Stimulated activated CD4-positive, alpha-beta T cell treated with anti-CD3 and anti-CD28 coated beads, Interleukin-2, amount 100 ng/mL, for 48 hours (primary cell): Measurements from ENCODE around the gene SLC7A5.
"Not testable (repeated sequence)": the region's sequence is repeated elsewhere in the genome, so short reads cannot be mapped to it uniquely, and the experiment has no call there.

Source experiments
- DNase-seq, 2 donors: peaks; one replicate each; pipeline ENCODE4 v3.0.0-alpha.2; 2020

Gene SLC7A5

GRCh38 chr16:87818533-87819161, 50.7 kb downstream of the SLC7A5 start:
- DNase-seq, result no peak

- DNase-seq, result no peak
Measured at GRCh38 chr16:87817910-87818309, 51.4 kb downstream of the SLC7A5 start.

DNA sequence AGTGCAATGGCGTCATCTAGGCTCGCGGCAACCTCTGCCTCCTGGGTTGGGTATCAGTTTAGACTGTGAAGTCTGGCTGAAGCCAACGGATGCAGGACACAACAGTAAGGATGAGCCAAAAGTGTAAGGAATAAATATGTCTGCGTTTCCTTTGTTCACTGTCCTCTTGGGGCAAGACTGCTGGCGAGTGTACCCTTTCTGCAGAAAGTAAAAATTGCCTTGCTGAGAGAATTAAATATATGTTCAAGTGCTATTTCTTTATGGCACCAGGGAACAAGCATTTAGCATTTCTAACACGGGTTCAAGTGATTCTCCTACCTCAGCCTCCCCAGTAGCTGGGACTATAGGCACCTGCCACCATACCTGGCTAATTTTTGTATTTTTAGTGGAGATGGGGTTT, 51.9 kb downstream of the SLC7A5 start:
- DNase-seq, result not testable (repeated sequence)

GRCh38 chr16:87816507-87817100, 52.7 kb downstream of the SLC7A5 start:
- DNase-seq, result no peak

DNA sequence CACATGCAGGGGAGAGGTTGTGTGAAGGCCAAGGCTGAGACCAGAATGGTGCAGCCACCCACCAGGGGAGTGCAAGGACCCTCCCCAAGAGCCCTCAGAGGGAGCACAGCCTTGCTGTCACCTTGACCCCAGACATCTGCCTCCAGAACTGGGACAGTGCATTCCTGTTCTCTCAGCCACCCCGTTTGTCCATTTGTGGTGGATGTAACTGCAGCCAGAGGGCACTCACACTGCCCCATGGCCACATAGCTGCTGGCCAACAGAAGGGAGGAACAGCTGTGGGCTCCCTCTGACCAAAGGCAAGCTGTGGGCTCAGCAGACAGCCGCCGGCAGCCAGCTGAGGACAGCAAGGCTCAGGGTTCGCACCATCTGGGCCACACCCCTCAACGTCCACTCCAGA, 53.7 kb downstream of the SLC7A5 start:
- no peak for DNase-seq

GRCh38 chr16:87812200-87812656, 57.1 kb downstream of the SLC7A5 start:
- no peak for DNase-seq

DNA sequence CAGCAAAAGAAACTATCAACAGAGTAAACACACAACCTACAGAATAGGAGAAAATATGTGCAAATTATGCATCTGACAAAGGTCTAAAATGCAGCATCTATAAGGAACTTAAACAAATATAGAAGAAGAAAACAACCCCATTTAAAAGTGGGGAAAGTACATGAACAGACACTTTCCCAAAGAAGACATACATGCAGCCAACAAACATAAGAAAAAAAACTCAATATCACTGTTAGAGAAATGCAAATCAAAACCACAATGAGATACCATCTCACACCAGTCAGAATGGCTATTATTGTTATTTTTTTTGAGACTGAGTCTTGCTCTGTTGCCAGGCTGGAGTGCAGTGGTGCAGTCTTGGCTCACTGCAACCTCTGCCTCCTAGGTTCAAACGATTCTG, 57.9 kb downstream of the SLC7A5 start:
- not testable (repeated sequence) for DNase-seq

DNA sequence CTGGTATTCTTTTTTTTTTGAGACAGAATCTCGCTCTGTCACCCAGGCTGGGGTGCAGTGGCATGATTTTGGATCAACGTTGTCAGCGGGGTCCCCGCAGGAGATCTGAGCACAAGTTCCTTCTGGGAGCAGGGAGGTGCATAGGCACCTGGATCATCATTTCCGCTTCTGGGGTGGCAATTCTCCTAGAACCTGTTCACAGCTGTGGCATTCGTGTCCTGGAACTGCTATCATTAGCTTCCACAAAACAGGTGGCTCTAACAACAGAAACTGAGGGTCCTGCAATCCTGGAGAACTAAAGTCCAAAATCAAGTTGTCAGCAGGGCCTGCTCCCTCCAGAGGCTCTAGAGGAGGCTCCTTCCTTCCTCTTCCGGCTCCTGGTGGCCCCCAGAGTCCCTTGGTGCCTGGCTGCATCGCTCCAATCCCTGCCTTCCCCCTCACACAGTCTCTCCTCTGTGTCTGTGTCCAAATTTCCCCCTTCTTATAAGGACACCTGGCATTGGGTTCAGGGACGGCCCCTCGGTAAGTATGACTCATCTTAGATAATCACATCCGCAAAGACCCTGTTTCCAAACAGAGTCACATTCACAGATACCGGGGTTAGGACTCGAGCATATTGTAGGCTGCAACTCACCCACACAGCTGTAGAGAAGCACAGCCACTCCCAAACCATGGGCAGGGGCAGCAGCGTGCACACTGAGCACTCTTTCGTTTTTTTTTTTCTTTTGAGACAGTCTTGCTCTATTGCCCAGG, 60.0 kb downstream of the SLC7A5 start:
- no peak for DNase-seq

DNA sequence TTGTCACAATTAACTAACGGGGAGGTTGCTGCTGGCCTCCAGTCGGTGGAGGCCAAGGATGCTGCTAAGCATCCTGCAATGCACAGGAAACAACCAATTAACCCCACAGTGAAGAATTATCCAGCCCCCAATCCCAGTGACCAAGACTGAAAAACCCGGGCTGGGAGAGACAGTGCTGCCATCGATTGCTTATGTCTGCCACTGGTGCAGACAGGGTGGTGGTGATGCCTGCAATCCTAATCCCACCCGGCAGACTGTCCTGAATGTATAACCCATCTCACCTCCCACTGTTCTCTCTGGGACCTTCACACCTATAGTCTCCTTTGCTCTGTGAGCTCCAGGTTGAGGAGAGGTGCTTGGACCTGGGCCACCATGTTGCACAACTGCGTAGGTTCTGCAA, 61.2 kb downstream of the SLC7A5 start:
- DNase-seq, result no peak

DNA sequence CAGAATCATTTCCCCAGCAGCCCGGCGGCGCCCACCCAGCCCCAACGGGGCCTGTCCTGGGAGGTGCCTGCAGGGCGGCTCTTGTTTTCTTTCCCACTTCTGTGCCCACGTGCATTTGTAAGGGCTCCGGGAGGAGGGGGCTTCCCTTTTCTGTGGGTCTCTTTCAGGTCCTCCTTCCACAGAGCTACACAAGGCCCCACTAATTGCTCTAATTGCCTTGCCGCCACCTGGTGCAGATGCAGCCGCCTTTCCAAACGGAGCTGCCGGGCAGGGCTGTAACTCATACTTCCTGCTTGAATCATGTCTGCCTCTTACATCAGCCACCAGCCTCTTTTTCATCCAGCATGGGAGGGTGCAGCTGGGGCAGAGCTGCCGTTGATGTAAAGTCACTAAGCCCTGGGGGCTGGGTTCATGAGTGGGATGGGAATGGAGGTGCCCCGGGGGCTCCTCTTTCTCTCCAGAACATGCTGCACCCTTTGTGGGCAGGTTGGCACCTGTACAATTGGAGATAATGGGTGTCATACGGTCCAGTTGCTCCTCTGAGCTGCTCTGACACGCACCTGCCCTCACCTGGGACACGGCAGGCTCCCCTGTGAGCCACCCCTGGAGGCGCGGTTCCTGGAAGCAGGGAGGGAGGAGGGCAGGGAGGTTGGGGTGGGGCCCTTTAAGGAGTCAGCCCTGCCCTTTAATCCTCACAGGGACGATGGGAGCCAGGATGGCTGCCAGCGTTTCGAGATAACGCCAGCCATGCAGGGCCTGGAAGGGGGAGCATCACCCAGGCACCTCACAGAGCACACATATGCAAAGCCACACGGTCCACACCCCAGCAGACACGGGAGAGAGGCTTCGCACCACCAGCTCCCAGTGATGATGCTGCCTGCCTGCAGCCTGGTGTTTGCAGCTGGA, 62.4 kb downstream of the SLC7A5 start:
- peak; percentile 38 to 47 for DNase-seq

DNA sequence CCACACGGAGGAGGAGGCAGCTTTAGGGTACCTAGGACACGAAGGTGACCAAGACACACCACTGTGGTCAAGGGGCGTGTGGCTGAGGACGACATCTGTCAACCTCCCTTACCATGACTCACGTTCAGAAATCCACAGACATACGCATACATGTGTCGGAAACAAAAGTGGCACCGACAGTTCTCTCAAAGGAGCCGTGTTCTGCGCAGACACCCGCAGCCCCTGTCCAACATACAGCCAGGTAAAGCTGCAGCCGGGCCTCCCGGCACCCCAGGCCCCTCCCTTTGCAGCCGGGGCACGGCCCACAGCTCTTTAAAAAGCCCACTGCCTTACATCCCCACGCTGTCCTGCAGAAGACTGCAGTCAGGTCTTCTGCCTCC, 63.1 kb downstream of the SLC7A5 start:
- DNase-seq, result no peak

GRCh38 chr16:87803385-87803784, 65.9 kb downstream of the SLC7A5 start:
- no peak for DNase-seq

- DNase-seq, result no peak
Measured at GRCh38 chr16:87802670-87803069, 66.6 kb downstream of the SLC7A5 start.

- no peak for DNase-seq
Measured at GRCh38 chr16:87801679-87802259, 67.5 kb downstream of the SLC7A5 start.

DNA sequence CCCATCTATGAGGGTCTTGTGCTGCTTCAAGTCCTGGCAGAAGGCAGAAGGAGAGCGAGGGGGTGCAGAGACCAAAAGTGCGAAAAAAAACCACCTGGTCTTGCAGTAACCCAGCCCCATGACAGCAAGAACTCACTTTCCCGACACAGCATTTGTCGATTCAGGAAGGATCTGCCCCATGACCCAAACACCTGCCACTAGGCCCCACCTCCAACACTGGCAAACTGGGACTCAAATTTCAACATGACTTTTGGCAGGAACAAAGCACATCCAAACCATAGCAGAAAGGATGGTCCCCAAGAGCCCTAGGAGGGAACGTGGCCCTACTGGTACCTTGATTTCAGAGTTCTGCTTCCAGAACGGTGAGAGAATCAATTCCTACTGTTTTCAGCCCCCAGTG, 68.8 kb downstream of the SLC7A5 start:
- no peak for DNase-seq

GRCh38 chr16:87795336-87795735, 74.0 kb downstream of the SLC7A5 start:
- DNase-seq, result no peak

DNA sequence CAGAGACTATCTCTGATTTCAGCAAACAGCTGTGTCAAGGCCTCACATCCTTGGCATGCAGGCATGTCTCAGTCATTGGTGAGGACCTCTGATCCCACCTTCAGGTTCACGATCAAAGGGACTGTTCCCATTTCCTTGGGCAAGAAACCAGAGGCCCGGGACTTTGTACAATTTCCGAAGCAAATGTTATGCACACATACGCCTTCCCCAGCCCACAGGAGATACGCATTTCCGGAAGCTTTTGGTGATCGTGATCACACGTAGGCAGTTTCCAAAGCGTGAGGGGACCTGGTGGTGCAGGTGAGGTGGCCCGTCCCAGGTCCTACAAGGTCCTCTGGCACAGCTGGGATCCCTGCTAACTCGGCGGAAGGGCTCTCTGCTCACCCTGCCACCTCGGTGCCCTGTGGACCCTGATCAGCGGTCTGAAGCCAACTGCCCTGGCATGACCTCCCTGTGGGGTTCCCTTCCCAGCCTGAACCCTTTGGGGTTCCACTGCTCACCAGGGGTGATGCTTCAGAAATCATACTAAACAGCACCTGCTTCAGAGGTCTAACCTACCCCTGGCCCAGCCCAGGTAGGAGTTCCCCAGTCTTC, 74.7 kb downstream of the SLC7A5 start:
- DNase-seq, result no peak

- DNase-seq, result no peak
Measured at GRCh38 chr16:87792205-87792565, 77.1 kb downstream of the SLC7A5 start.

DNA sequence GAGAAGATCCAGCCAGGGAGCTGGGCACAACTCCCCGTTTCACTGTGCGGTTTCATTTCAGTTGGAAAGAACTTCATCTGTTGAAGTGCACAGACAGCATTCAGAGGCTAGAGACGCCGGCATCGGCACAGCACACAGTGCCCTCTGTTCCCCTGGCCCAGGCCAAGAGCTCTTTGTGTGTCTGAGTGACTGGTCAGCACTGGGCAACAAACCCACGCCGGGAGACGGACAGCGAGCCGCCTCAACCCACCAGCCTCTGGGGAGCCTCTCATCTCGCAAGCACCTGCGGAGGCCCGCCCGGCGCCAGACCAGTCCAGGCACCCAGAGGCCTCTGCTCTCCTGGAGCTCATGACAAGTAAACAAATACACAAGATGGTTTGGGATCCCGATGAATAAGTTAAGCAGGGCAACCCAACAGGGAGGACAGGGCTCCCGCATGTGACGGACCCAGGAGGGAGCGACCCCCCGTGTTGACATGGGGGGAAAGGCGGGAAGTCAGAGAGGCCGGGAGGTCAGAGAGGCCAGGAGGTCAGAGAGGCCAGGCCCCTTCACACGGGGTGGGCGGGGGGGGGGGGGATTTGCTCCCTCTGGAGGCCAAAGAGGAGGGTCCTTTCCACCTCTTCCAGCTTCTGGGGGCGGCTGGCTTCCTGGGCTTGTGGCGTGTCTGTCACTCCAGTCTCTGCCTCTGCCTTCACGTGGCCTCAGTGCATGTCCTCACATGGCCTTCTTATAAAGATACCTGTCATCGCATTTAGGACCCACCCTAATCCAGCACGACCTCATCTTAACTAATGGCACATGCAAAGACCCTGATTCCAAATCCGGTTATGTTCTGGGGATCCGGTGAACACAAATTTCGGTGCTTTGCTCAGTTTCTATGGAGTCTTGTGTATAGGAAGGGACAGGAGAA, 77.8 kb downstream of the SLC7A5 start:
- DNase-seq, result no peak

DNA sequence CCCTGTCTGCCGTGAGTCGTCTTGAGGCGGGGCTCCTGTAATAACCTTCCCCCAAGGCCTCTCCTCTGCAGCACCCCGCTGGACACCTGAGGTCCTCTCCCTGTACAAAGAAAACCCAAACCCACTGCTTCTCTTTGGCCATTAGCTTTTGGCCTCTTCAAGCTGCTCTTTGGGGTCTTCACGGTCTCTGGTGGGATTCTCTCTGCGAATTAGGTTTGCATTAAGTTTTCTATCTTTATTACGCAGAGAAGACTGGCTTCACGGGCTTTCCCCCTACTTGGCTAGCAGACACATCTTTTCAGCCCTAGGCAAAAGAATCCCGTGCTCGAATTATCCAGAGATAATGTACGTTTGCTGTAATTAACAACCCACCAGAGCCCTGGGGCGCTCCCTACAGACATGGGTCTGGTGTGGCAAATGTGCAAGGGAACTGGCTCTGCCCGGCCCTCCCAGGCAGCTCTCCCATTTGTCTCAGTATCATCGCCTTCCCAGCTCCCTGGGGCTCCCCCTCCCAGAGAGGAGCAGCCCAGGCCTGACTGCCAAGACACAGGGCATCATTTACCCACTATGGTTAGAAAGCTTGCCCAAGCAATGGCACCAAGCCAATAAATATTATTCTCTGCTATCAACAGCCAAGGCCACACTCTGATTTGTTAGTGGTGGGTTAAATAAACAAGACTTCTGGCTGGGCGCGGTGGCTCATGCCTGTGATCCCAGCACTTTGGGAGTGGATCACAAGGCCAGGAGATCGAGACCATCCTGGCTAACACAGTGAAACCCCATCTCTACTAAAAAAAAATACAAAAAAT, 78.8 kb downstream of the SLC7A5 start:
- no peak for DNase-seq
